K562 (cell line): ENCODE data around the gene RCOR2. TPM values are rescaled to one million over a fixed set of nuclear protein-coding genes. Genes with fewer than 3 reads are reported as not detected.
A peak's percentile ranks its signal among the peaks of the same experiment; 100 is the strongest.

Source experiments
- CXXC5 ChIP-seq: fragments of 250-450 bp; sonication (Bioruptor Pico); IDR thresholded peaks from 2 replicates; pipeline ENCODE4 v1.8.0; 2022; ENCODE audit warnings: inconsistent platforms, mild to moderate bottlenecking, moderate library complexity
- ETS2 ChIP-seq: IDR thresholded peaks from 2 replicates; pipeline ENCODE4 v1.6.1; 2016; ENCODE audit warnings: borderline replicate concordance, missing genetic modification characterization, mild to moderate bottlenecking, moderate library complexity, missing compliant biosample characterization; ENCODE audit not compliant: poor library complexity, severe bottlenecking
- FOSL1 ChIP-seq: fragments of 200-800 bp; sonication (Bioruptor generic); conservative IDR thresholded peaks from 2 replicates; pipeline ENCODE4 v1.6.1; 2016; ENCODE audit warnings: missing genetic modification characterization, missing compliant biosample characterization
- GATA2 ChIP-seq: sonication (generic); formaldehyde crosslinking; IDR thresholded peaks from 2 replicates; pipeline ENCODE4 v1.4.0; 2020; ENCODE audit warnings: mild to moderate bottlenecking, missing genetic modification reagents
- HDAC1 ChIP-seq, 2 experiments: fragments of 450-650 bp; IDR thresholded peaks; 2 replicates each; pipeline ENCODE4 v1.6.1; 2016 to 2017; ENCODE audit warnings: inconsistent platforms in 1 of 2, mild to moderate bottlenecking in 1 of 2, moderate library complexity in 1 of 2
- POLR2AphosphoS2 ChIP-seq: IDR thresholded peaks from 2 replicates; pipeline ENCODE4 v1.6.1; 2012; ENCODE audit warnings: low read length, improper control_type of control experiment
- RBM15 ChIP-seq: fragments of 200-400 bp; formaldehyde crosslinking; IDR thresholded peaks from 2 replicates; pipeline ENCODE4 v1.6.1; 2018; ENCODE audit warnings: mild to moderate bottlenecking, low read length, moderate library complexity; ENCODE audit not compliant: insufficient read depth
- RFX1 ChIP-seq: fragments of 450-650 bp; IDR thresholded peaks from 2 replicates; pipeline ENCODE4 v1.6.1; 2016; ENCODE audit warnings: mild to moderate bottlenecking, moderate library complexity
- SIN3B ChIP-seq: fragments of 450-650 bp; IDR thresholded peaks from 2 replicates; pipeline ENCODE4 v1.6.1; 2017; ENCODE audit warnings: low read depth, mild to moderate bottlenecking, moderate library complexity
- SIRT6 ChIP-seq: IDR thresholded peaks from one replicate; pipeline ENCODE4 v1.6.1; 2012; ENCODE audit warnings: low read depth, mild to moderate bottlenecking, control low read depth, inconsistent platforms, low read length, moderate library complexity
- SLC30A9 ChIP-seq: fragments of 250-450 bp; sonication (Bioruptor Pico); IDR thresholded peaks from 2 replicates; pipeline ENCODE4 v1.8.0; 2022; ENCODE audit warnings: mild to moderate bottlenecking, moderate library complexity
- SMARCA4 ChIP-seq: fragments of 450-650 bp; IDR thresholded peaks from 2 replicates; pipeline ENCODE4 v1.6.1; 2016
- SRSF3 ChIP-seq: fragments of 200-400 bp; formaldehyde crosslinking; IDR thresholded peaks from 2 replicates; pipeline ENCODE4 v1.6.1; 2016; ENCODE audit warnings: mild to moderate bottlenecking, low read length, moderate library complexity; ENCODE audit not compliant: insufficient read depth
- TCF3 ChIP-seq: sonication (generic); formaldehyde crosslinking; IDR thresholded peaks from 2 replicates; pipeline ENCODE4 v1.4.0; 2020; ENCODE audit warnings: mild to moderate bottlenecking, missing genetic modification reagents
- TCF7 ChIP-seq: sonication (generic); IDR thresholded peaks from 2 replicates; pipeline ENCODE4 v1.6.1; 2016; ENCODE audit warnings: antibody characterized with exemption, borderline replicate concordance
- TEAD2 ChIP-seq: fragments of 450-650 bp; IDR thresholded peaks from 2 replicates; pipeline ENCODE4 v1.6.1; 2016; ENCODE audit warnings: missing genetic modification characterization, control low read depth, missing compliant biosample characterization
- U2AF2 ChIP-seq: fragments of 200-400 bp; formaldehyde crosslinking; optimal IDR thresholded peaks from 2 replicates; pipeline ENCODE3; 2017; ENCODE audit warnings: low read depth, mild to moderate bottlenecking, low read length
- ZEB2 ChIP-seq: fragments of 450-650 bp; IDR thresholded peaks from 2 replicates; pipeline ENCODE4 v1.6.1; 2016
- ZFP30 ChIP-seq: fragments of 250-450 bp; sonication (Bioruptor Pico); IDR thresholded peaks from 2 replicates; pipeline ENCODE4 v1.8.0; 2022; ENCODE audit warnings: moderate library complexity, mild to moderate bottlenecking, inconsistent platforms, borderline replicate concordance
- ZNF212 ChIP-seq: fragments of 450-650 bp; formaldehyde crosslinking; IDR thresholded peaks from 2 replicates; pipeline ENCODE4 v1.4.0; 2020; ENCODE audit warnings: mild to moderate bottlenecking
- ZNF239 ChIP-seq: fragments of 250-450 bp; sonication (Bioruptor Pico); IDR thresholded peaks from 2 replicates; pipeline ENCODE4 v1.4.0; 2020; ENCODE audit warnings: mild to moderate bottlenecking
- ZNF398 ChIP-seq: fragments of 250-450 bp; sonication (Bioruptor Pico); IDR thresholded peaks from 2 replicates; pipeline ENCODE4 v1.8.0; 2021; ENCODE audit warnings: moderate library complexity, mild to moderate bottlenecking, inconsistent platforms
- ZNF589 ChIP-seq: fragments of 200-800 bp; sonication (Bioruptor generic); IDR thresholded peaks from 2 replicates; pipeline ENCODE4 v1.6.1; 2016; ENCODE audit warnings: low read depth, missing genetic modification characterization, missing compliant biosample characterization
- ZNF766 ChIP-seq: fragments of 200-800 bp; sonication (Bioruptor generic); conservative IDR thresholded peaks from 2 replicates; pipeline ENCODE4 v1.6.1; 2016; ENCODE audit warnings: missing genetic modification characterization, missing compliant biosample characterization
- ZNF830 ChIP-seq: fragments of 250-450 bp; sonication (Bioruptor Pico); IDR thresholded peaks from 2 replicates; pipeline ENCODE4 v1.5.0; 2021; ENCODE audit warnings: mild to moderate bottlenecking
- polyA plus RNA-seq, 8 experiments: library from polyadenylated mRNA; depleted of rRNA in 4 of 8; stranded (reverse) in 5 of 8; unstranded in 3 of 8; fragments of >200 nt; fragmentation: Nextera tagmentation in 2 of 8; fragmentation: Illumina TruSeq in 1 of 8; extraction: Ambion mirVana in 2 of 8; extraction: Trizol in 1 of 8; gene quantifications; 2 replicates each; pipeline versions ENCODE4 v1.2.1 to v1.2.3, GENCODE V29; 2011 to 2014; ENCODE audit warnings: inconsistent platforms in 1 of 8, missing spikeins in 1 of 8
- total RNA-seq, 7 experiments: library from RNA; depleted of rRNA in 6 of 7; stranded (reverse); fragments of >200 nt in 6 of 7; fragmentation: Illumina TruSeq in 2 of 7; extraction: Trizol in 2 of 7; gene quantifications; 2 replicates each; pipeline versions ENCODE4 v1.2.1 to v1.2.3, GENCODE V29; 2011 to 2021; ENCODE audit warnings: low replicate concordance in 1 of 7
- TF ChIP-seq, protein P1 (sequence below): IDR thresholded peaks from 2 replicates; pipeline ENCODE4 v1.6.1; 2012; ENCODE audit warnings: low read depth, low read length, improper control_type of control experiment, borderline replicate concordance
- TF ChIP-seq, protein P2 (sequence below): fragments of 450-650 bp; IDR thresholded peaks from 2 replicates; pipeline ENCODE4 v1.6.1; 2016

Gene RCOR2
- total and polyA plus RNA-seq, 9 of the 15 experiments (the other 6 are each of a cell fraction or from before 2014, with no cell fraction given), result 0.04 to 6.5 (median 2.5) TPM; not detected in 1

DNA sequence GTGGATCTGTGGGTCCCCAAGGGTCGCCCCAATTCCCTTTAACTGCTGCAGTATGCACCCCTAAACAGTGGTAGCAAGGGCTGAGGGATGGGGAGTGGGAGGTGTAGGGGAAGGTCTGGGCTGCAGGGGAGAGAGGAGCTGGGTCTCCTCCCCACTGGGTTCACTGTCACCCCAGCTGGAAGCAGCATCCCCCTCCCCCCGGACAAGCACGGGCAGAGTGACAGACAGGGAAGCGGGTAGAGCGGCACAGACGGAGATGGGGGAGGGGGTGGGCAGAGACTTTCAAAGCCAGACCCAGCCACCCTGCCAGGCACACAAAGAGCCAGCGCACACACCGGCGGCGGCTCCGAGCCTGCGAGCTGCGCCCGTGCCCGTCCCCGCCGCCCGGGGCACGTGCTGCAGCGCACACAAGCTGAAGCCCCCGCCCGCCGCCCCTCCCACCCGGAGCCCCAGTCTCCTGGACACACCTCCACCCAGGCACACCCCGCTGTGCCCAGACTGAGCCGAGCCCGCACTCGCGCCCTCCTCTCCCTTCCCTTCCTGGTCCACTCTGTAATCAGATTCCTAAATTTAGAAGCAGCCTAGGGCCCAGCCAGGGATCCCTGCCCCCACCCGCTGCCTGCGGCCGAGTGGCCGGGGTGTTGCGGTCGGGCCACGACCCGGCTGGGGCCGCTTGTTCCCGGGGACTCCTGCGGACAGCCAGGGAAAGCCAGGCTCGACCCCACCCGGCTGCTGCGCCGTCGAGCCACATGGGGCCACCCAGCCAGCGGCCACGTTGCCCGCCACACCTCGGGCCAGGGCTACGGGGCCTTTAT, 935 bp upstream of the RCOR2 start (continued):
- no peak for TF ChIP-seq SIN3B
- TF ChIP-seq POLR2AphosphoS2, result no peak
- no peak for TF ChIP-seq SMARCA4
- TF ChIP-seq SIRT6, result no peak
- TF ChIP-seq GATA2 (CRISPR knock-in tag), result no peak
- no peak for TF ChIP-seq SLC30A9 (CRISPR knock-in tag)
- TF ChIP-seq, protein P1, sequence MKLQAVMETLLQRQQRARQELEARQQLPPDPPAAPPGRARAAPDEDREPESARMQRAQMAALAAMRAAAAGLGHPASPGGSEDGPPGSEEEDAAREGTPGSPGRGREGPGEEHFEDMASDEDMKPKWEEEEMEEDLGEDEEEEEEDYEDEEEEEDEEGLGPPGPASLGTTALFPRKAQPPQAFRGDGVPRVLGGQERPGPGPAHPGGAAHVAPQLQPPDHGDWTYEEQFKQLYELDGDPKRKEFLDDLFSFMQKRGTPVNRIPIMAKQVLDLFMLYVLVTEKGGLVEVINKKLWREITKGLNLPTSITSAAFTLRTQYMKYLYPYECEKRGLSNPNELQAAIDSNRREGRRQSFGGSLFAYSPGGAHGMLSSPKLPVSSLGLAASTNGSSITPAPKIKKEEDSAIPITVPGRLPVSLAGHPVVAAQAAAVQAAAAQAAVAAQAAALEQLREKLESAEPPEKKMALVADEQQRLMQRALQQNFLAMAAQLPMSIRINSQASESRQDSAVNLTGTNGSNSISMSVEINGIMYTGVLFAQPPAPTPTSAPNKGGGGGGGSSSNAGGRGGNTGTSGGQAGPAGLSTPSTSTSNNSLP, result no peak
- no peak for TF ChIP-seq ZNF589 (CRISPR knock-in tag)
- TF ChIP-seq ZNF239 (CRISPR knock-in tag), result no peak
- no peak for TF ChIP-seq ZNF830 (CRISPR knock-in tag)
- no peak for TF ChIP-seq ZEB2
- TF ChIP-seq ZNF398, result no peak
- no peak for TF ChIP-seq ETS2 (tag)
- TF ChIP-seq ZNF766, result no peak
- TF ChIP-seq U2AF2, result no peak
- peak in 1 of 2 experiments; percentile 53; a peak in 1 of 4 replicates for TF ChIP-seq HDAC1 (IDR thresholded peaks at IDR 0.05)
- TF ChIP-seq SRSF3, result no peak
- TF ChIP-seq, protein P2, sequence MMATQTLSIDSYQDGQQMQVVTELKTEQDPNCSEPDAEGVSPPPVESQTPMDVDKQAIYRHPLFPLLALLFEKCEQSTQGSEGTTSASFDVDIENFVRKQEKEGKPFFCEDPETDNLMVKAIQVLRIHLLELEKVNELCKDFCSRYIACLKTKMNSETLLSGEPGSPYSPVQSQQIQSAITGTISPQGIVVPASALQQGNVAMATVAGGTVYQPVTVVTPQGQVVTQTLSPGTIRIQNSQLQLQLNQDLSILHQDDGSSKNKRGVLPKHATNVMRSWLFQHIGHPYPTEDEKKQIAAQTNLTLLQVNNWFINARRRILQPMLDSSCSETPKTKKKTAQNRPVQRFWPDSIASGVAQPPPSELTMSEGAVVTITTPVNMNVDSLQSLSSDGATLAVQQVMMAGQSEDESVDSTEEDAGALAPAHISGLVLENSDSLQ, result peak; percentile 78
- TF ChIP-seq RFX1, result no peak
- no peak for TF ChIP-seq ZFP30
- no peak for TF ChIP-seq FOSL1 (tag)
- TF ChIP-seq ZNF212 (CRISPR knock-in tag), result no peak
- TF ChIP-seq TEAD2, result no peak
- TF ChIP-seq TCF7, result no peak
- peak; percentile 60 for TF ChIP-seq CXXC5
- TF ChIP-seq RBM15, result no peak
- TF ChIP-seq TCF3 (CRISPR knock-in tag), result no peak
